Right lobe of liver (tissue), 6 donors: ENCODE results near the gene NOXO1. TPM values are rescaled to one million over a fixed set of nuclear protein-coding genes. Genes with fewer than 3 reads are reported as not detected.
A peak's percentile ranks its signal among the peaks of the same experiment; 100 is the strongest.

ENCODE experiments used
- ATAC-seq, 4 donors: fragments of 200-7000 bp; cut with Tn5 transposase; one replicate each; pipeline ENCODE4 v1.9.1; 2020; ENCODE audit warnings: mild to moderate bottlenecking in 4 of 4, moderate library complexity in 4 of 4
- DNase-seq, 3 donors: peaks; one replicate each; pipeline ENCODE4 v3.0.0-alpha.2; 2020
- H3K27ac ChIP-seq, 3 donors: fragments of 200-600 bp; one replicate each; pipeline ENCODE4 v1.8.0; 2022
- H3K27me3 ChIP-seq, 2 donors: fragments of 200-600 bp; one replicate each; pipeline ENCODE4 v1.8.0; 2022
- H3K36me3 ChIP-seq, 4 donors: fragments of 200-600 bp; sonication (generic) in 1 of 4; one replicate each; pipeline versions ENCODE4 v1.5.1 to v1.8.0; 2017 to 2022; ENCODE audit warnings: control low read depth in 1 of 4
- H3K4me1 ChIP-seq, 4 donors: fragments of 200-600 bp; sonication (generic) in 1 of 4; one replicate each; pipeline versions ENCODE4 v1.5.1 to v1.8.0; 2017 to 2022; ENCODE audit warnings: control low read depth in 1 of 4
- H3K4me3 ChIP-seq, 3 donors: fragments of 200-600 bp; one replicate each; pipeline ENCODE4 v1.8.0; 2022
- H3K9me3 ChIP-seq, 4 donors: fragments of 200-600 bp; sonication (generic) in 1 of 4; one replicate each; pipeline versions ENCODE4 v1.5.1 to v1.8.0; 2017 to 2022; ENCODE audit warnings: control low read depth in 1 of 4
- POLR2A ChIP-seq: fragments of 450-650 bp; IDR thresholded peaks from one replicate; pipeline ENCODE4 v1.6.1; 2017; ENCODE audit warnings: antibody characterized with exemption, mild to moderate bottlenecking
- WGBS: methylation state at CpG from one replicate; pipeline ENCODE4 v1.1.6; 2018; ENCODE audit warnings: low coverage, low lambda C conversion rate; ENCODE audit not compliant: insufficient coverage; ENCODE audit errors: missing lambda C conversion rate; 5-methylcytosine and 5-hydroxymethylcytosine counted together
- intact Hi-C, 2 donors: fragments of 100-400 bp; cut with DNase I; formaldehyde crosslinking; loops; one replicate each; pipeline versions ENCODE4 v1.11.2 to v1.14.1; 2022
- total RNA-seq, 6 experiments: library from RNA; depleted of rRNA in 2 of 6; stranded (reverse); fragments of >200 nt in 2 of 6; fragmentation: NEBNext Ultra II Directional in 3 of 6; extraction: Animal tissue kit (Norgen Biotek cat#: 25700) in 3 of 6; gene quantifications; one replicate each; pipeline versions ENCODE4 v1.1.0 to v1.2.4, GENCODE V29; 2016 to 2023
- TF ChIP-seq, protein P1 (sequence below), 4 donors: fragments of 200-600 bp in 3 of 4; fragments of 450-650 bp in 1 of 4; IDR thresholded peaks; one replicate each; pipeline versions ENCODE4 v1.5.1 to v1.8.0; 2016 to 2022; ENCODE audit warnings: antibody characterized with exemption in 4 of 4, mild to moderate bottlenecking in 2 of 4
- donor health status: DM: no; HTN: yes; CAD: no.
- donor health status: DM: no; HTN: no; CAD: no.
- donor health status: DM: no; HTN: no; CAD: no.
- donor health status: DM: no; HTN: yes; CAD: no.
- donor health status: DM: no; HTN: yes; CAD: no.

Gene NOXO1
- total RNA-seq, 6 experiments from 2014 or later, result 0.51 to 1.3 (median 0.60) TPM; not detected in 2

DNA sequence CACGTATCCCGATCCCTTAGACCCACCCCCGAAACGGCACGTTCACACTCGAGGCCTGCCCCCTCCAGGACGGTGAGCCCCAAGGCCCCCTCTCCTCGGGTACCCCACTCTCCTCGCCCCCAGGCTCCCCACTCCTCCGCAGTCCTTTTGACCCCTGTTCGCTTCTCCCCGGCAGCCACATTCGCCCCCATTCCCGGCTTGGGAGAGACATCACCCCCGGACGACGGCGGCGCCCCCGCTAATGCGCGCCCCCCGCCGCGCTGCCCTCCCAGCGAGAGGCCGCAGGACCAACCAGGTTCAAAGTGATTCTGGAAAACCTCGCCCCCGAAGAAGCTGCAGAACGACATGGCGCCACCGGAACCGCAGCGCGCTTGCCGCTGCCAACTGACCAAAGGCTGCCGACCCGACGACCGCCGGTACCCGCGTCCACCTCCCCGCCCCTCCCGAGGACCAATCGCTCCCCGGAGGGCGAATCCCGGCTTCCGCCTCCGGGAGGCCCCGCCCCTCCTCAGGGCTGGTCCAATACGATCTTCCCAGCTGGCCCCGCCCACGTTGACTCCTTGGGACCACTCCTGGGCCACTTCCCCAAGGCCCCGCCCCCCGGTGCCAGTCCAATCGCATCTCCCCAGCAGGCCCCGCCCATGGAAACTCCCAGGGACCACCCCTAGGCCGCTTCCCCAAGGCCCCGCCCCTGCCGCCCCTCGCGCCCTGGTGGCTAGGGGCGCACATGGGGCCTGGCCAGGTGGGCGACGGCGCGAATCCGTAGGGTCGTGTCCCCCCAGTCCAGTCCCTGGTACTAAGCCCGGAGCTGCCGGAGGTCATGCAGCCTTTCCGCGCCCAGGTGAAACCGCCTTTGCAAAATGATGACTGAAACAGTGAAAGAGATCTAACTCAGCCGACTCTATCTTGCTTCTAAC lies 38.2 kb downstream of the NOXO1 start, which contains the start of gene MSRB1:
Gene MSRB1, minus strand, starts transcription at position 390 of the 917 bp plus-strand sequence. Its CDS starts 43 bp downstream, at position 347.
- peak; percentile 100 for DNase-seq
- TF ChIP-seq, protein P1, sequence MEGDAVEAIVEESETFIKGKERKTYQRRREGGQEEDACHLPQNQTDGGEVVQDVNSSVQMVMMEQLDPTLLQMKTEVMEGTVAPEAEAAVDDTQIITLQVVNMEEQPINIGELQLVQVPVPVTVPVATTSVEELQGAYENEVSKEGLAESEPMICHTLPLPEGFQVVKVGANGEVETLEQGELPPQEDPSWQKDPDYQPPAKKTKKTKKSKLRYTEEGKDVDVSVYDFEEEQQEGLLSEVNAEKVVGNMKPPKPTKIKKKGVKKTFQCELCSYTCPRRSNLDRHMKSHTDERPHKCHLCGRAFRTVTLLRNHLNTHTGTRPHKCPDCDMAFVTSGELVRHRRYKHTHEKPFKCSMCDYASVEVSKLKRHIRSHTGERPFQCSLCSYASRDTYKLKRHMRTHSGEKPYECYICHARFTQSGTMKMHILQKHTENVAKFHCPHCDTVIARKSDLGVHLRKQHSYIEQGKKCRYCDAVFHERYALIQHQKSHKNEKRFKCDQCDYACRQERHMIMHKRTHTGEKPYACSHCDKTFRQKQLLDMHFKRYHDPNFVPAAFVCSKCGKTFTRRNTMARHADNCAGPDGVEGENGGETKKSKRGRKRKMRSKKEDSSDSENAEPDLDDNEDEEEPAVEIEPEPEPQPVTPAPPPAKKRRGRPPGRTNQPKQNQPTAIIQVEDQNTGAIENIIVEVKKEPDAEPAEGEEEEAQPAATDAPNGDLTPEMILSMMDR (IDR thresholded peaks at IDR 0.05), result no peak
- TF ChIP-seq POLR2A, result peak; percentile 99
- whole genome bisulfite sequencing, result 0% methylated on average over 20 of the region's 77 CpGs

DNA sequence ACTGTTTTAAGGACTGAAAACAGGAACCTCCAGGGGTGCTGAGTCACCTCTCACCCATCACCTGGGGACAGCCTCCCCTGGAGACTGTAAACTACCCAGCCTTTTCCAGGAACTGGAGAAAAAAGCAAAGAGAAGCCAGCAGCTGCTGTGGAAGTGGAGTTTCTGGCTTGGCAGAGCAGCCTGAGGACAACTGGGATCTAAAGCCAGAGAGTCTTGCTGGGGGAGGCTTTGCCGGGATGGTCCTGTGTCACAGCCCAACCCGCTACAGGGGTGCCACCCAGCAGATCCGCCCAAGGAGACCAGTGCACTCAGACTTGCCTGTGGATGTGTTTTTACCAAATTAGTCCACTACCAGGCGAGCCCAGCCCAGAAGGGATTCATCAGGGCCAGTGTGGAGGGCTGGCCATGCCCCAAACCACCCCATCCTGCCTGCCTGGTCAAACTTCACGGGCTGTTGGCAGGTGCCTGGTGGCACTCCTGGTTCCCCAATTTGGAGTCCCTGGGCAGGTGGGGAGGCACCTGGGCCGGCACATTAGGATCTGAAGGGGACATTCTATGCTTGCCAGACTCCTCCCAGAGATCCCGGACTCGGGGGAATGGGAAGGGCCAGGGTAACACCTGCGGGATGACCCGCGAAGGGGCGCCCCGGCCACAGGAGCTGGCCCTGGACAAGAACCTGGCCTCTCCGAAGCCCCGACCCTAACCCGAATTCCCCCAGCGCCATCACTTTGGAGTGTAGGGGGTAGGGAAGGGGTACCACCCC lies 39.0 kb downstream of the NOXO1 start:
- peaks cover 0 to 48% (median 16%) of the 10 kb centered on the region in 4 donors for H3K4me1 ChIP-seq
- 3% methylated on average over 9 of the region's 17 CpGs for WGBS
- peak overlapping the region; percentile 66 to 85 (median 73) for H3K27ac ChIP-seq
- intact Hi-C loops, result no loop called here
- DNase-seq, result peak in 1 of 3 donors; percentile 69
- peak in 3 of 4 donors; percentile 2 to 11 (median 3) for ATAC-seq
- TF ChIP-seq POLR2A, result no peak
- TF ChIP-seq, protein P1 (IDR thresholded peaks at IDR 0.05), result no peak
- no peaks in the 10 kb centered on the region for H3K9me3 ChIP-seq
- H3K27me3 ChIP-seq, result no peaks in the 10 kb centered on the region
- peak overlapping the region; percentile 75 to 83 (median 79) for H3K4me3 ChIP-seq
- peaks cover 0 to 35% (median 13%) of the 10 kb centered on the region in 4 donors for H3K36me3 ChIP-seq

More for the DNA sequence above, 38.2 kb downstream of the NOXO1 start, which contains the start of gene MSRB1:
- intact Hi-C loops, result no loop called here
- Histone ChIP-seq H3K27me3 (no peaks in the 10 kb centered on the region), H3K9me3 (no peaks in the 10 kb centered on the region), H3K4me3 (peak within 1 kb of the TSS; percentile 75 to 83 (median 79)), H3K36me3 (peaks cover 0 to 26% (median 9%) of the 10 kb centered on the region in 4 donors), H3K4me1 (peaks cover 0 to 43% (median 15%) of the 10 kb centered on the region in 4 donors), H3K27ac (peak within 1 kb of the TSS; percentile 66 to 85 (median 73))
- ATAC-seq, result peak; percentile 81 to 92 (median 86)

DNA sequence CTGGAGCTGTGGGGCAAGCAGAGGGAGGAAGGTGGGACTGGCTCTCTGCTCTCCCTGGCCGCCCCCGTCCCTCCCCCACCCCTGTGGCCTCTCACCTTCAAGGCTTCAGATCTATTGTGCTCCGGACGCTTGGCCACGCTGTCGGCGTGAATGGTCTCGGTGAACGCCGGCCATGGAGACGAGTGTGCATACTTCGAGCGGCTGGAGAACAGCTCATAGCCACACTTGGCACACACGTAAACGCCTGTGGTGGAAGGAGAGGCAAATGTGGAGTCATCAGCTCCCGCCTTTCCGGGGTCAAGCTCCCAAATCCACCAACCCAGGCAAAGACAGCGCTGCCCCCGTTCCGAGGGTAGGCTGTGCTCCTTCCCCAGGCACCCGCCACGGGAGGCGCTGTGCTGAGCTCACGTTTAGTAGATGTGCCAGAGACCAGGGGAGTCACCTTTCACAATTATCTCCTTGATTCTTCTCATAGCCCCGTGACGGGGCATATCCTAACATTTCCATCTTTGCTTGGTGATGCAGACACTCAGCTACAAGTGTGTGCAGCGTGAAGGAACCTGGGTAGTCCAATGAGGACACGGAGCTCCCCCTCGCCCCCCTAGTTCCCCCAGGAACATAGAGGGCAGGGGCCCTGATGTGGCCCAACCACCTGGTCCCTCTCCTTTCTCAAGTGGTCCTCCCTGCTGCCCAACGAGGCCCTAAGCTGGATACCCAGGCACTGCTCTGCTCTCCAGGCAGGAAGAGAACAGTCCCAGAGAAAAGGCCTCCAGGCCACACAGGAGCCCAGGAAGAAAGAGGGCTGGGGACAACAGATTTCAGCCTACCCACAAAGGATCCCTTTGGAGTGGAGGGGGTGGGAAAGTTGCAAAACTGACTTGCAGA lies 39.9 kb downstream of the NOXO1 start:
- Histone ChIP-seq H3K9me3 (no peaks in the 10 kb centered on the region), H3K27me3 (no peaks in the 10 kb centered on the region), H3K27ac (peak overlapping the region; percentile 36 to 85 (median 73)), H3K4me3 (peak overlapping the region; percentile 75 to 83 (median 79)), H3K36me3 (peaks cover 0 to 41% (median 17%) of the 10 kb centered on the region in 4 donors), H3K4me1 (peaks cover 0 to 48% (median 16%) of the 10 kb centered on the region in 4 donors)
- ATAC-seq (peak; percentile 27 to 48 (median 44)), DNase-seq (peak; percentile 78 to 82 (median 80))
- no peak for TF ChIP-seq POLR2A
- TF ChIP-seq, protein P1 (IDR thresholded peaks at IDR 0.05), result peak; percentile 46 to 60 (median 52)
- intact Hi-C loops, result no loop called here
- 6% methylated on average over 10 of the region's 30 CpGs for WGBS
